ENCODE data around the gene ULBP2.

DNA sequence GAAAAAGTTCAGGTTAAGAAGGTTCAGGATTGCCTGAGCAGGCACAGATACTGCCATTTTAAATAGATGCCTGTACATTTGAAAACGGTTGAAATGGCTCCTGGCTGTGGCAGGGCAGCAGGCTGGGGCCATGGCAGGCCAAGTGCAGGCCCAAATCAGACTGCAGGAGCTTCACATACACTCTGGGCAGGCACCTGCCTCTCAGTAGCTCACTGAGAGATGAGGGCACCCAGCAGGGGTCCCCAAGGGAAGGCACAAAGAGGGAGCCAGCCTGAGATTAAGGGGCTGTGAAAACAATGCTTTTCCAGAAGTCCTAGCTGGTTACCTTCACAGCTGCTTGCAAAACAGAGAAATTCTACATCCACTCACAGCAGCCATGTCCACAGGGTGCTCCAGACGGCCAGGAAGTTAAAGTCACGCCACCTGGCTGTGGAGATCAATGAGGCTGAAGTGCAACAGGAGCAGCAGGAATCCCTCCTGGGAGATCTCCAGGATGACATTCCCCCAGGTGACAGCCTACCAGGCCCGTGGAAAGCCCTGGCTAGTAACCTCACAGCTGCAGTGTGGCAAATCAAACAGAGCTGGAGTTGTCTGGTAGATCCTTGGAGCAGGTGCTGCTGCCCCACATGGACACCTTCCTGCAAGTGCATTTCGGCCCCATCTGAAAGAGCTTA is 37.7 kb upstream of the ULBP2 start:
- TF ChIP-seq, protein P1, sequence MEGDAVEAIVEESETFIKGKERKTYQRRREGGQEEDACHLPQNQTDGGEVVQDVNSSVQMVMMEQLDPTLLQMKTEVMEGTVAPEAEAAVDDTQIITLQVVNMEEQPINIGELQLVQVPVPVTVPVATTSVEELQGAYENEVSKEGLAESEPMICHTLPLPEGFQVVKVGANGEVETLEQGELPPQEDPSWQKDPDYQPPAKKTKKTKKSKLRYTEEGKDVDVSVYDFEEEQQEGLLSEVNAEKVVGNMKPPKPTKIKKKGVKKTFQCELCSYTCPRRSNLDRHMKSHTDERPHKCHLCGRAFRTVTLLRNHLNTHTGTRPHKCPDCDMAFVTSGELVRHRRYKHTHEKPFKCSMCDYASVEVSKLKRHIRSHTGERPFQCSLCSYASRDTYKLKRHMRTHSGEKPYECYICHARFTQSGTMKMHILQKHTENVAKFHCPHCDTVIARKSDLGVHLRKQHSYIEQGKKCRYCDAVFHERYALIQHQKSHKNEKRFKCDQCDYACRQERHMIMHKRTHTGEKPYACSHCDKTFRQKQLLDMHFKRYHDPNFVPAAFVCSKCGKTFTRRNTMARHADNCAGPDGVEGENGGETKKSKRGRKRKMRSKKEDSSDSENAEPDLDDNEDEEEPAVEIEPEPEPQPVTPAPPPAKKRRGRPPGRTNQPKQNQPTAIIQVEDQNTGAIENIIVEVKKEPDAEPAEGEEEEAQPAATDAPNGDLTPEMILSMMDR (optimal IDR thresholded peaks at IDR 0.05 in 1 of 3, IDR thresholded peaks at IDR 0.05 in 1 of 3, conservative IDR thresholded peaks at IDR 0.05 in 1 of 3; ENCODE audit: extremely low read depth in 1 of 3, insufficient read depth in 2 of 3, low read length in 3 of 3): no peak
- TF ChIP-seq EZH2 (IDR thresholded peaks at IDR 0.05; ENCODE audit: low read length): no peak

All from keratinocyte (primary cell).